Activated CD8-positive, alpha-beta T cell treated with anti-CD3 and anti-CD28 coated beads for 36 hours (primary cell): ENCODE results near the gene GALNT14. TPM values are rescaled to one million over a fixed set of nuclear protein-coding genes. Genes with fewer than 3 reads are reported as not detected.

ENCODE experiments used
- ATAC-seq: fragments of 200-7000 bp; cut with Tn5 transposase; one replicate; pipeline ENCODE4 v1.10.0; 2021; ENCODE audit warnings: mild to moderate bottlenecking, moderate library complexity
- CTCF ChIA-PET: fragments of 350-600 bp; sonication (Branson Sonifier 250); formaldehyde crosslinking; loops from one replicate; lab custom pipeline; 2021; ENCODE audit warnings: antibody characterized with exemption; lab: Charles Lee
- POLR2A ChIA-PET: fragments of 350-600 bp; sonication (Branson Sonifier 250); formaldehyde crosslinking; loops from one replicate; lab custom pipeline; 2021; ENCODE audit warnings: antibody characterized with exemption; lab: Charles Lee
- DNase-seq: peaks from one replicate; pipeline ENCODE4 v3.0.0-alpha.2; 2020
- H3K27ac Mint-ChIP-seq: one replicate; pipeline ENCODE4 v1.8.0; 2021; ENCODE audit warnings: mild to moderate bottlenecking, mixed read lengths
- H3K27me3 Mint-ChIP-seq: one replicate; pipeline ENCODE4 v1.8.0; 2021; ENCODE audit warnings: mixed read lengths
- H3K36me3 Mint-ChIP-seq: one replicate; pipeline ENCODE4 v1.8.0; 2021; ENCODE audit warnings: low read depth, mixed read lengths
- H3K4me1 Mint-ChIP-seq: one replicate; pipeline ENCODE4 v1.8.0; 2021; ENCODE audit warnings: low read depth, mixed read lengths
- H3K4me3 Mint-ChIP-seq: one replicate; pipeline ENCODE4 v1.8.0; 2021; ENCODE audit warnings: mild to moderate bottlenecking, moderate library complexity, mixed read lengths
- H3K9me3 Mint-ChIP-seq: one replicate; pipeline ENCODE4 v1.8.0; 2021; ENCODE audit warnings: mixed read lengths
- CTCF ChIP-seq: fragments of 200-600 bp; IDR thresholded peaks from one replicate; pipeline ENCODE4 v1.8.0; 2022; ENCODE audit warnings: antibody characterized with exemption, mild to moderate bottlenecking
- intact Hi-C: fragments of 100-400 bp; cut with micrococcal nuclease; formaldehyde crosslinking; loops from one replicate; pipeline ENCODE4 v1.10.0; 2022
- total RNA-seq, 2 experiments: library from RNA; stranded (reverse); gene quantifications; one replicate each; pipeline ENCODE4 v1.2.3, GENCODE V29; 2021

Gene GALNT14
- total RNA-seq, 2 experiments from 2014 or later = 1.1 to 1.9 TPM

GRCh38 chr2:30871440-30871839, 266.8 kb downstream of the GALNT14 start:
- Mint-ChIP-seq H3K36me3 (no peaks in the 10 kb centered on the region), H3K4me1 (no peaks in the 10 kb centered on the region), H3K9me3 (peaks cover 3% of the 10 kb centered on the region), H3K27ac (no peak overlapping the region), H3K27me3 (peaks cover 14% of the 10 kb centered on the region), H3K4me3 (no peak overlapping the region)
- TF ChIP-seq CTCF = no peak
- intact Hi-C loops = no loop called here
- POLR2A ChIA-PET = no interaction called here
- ATAC-seq = no peak
- CTCF ChIA-PET = interaction anchor here (1.5 kb wide), 1 partner anchor 9 kb away, joined by 11 read pairs; no protein-coding TSS in a partner anchor
- no peak for DNase-seq

GRCh38 chr2:30869988-30870387, 268.3 kb downstream of the GALNT14 start:
- Mint-ChIP-seq H3K27ac (no peak overlapping the region), H3K9me3 (peaks cover 3% of the 10 kb centered on the region), H3K4me3 (no peak overlapping the region), H3K36me3 (no peaks in the 10 kb centered on the region), H3K4me1 (no peaks in the 10 kb centered on the region), H3K27me3 (peaks cover 9% of the 10 kb centered on the region)
- ATAC-seq (no peak), DNase-seq (no peak)
- ChIA-PET POLR2A (no interaction called here), CTCF (no interaction called here)
- intact Hi-C loops = loop anchor here (10.0 kb wide), 1 partner anchor 465 kb away; no protein-coding TSS in a partner anchor
- no peak for TF ChIP-seq CTCF

- Mint-ChIP-seq H3K4me1 (no peaks in the 10 kb centered on the region), H3K27me3 (peaks cover 9% of the 10 kb centered on the region), H3K4me3 (no peak overlapping the region), H3K36me3 (no peaks in the 10 kb centered on the region), H3K9me3 (no peaks in the 10 kb centered on the region), H3K27ac (no peak overlapping the region)
- DNase-seq (no peak), ATAC-seq (no peak)
- CTCF ChIA-PET = interaction anchor here (1.1 to 7.6 kb wide), 2 partner anchors 9 to 154 kb away, joined by 3 to 101 read pairs; no protein-coding TSS in a partner anchor
- intact Hi-C loops = loop anchor here (10.0 kb wide), 1 partner anchor 467 kb away; no protein-coding TSS in a partner anchor
- TF ChIP-seq CTCF = no peak
- POLR2A ChIA-PET = no interaction called here
Observed at GRCh38 chr2:30867385-30867784, 270.9 kb downstream of the GALNT14 start.

- DNase-seq = no peak
- TF ChIP-seq CTCF = no peak
- Mint-ChIP-seq H3K4me3 (no peak overlapping the region), H3K36me3 (no peaks in the 10 kb centered on the region), H3K27me3 (peaks cover 9% of the 10 kb centered on the region), H3K9me3 (no peaks in the 10 kb centered on the region), H3K27ac (no peak overlapping the region), H3K4me1 (no peaks in the 10 kb centered on the region)
- ChIA-PET POLR2A (no interaction called here), CTCF (interaction anchor here (0.8 to 7.6 kb wide), 3 partner anchors 9 to 154 kb away, joined by 3 to 101 read pairs (median 3); no protein-coding TSS in a partner anchor)
- intact Hi-C loops = loop anchor here (10.0 kb wide), 1 partner anchor 468 kb away; no protein-coding TSS in a partner anchor
- ATAC-seq = no peak
Observed at GRCh38 chr2:30866974-30867373, 271.3 kb downstream of the GALNT14 start.

- H3K4me3 Mint-ChIP-seq = no peak overlapping the region
- intact Hi-C loops = loop anchor here (10.0 kb wide), 1 partner anchor 469 kb away; no protein-coding TSS in a partner anchor
- CTCF ChIA-PET = interaction anchor here (0.8 to 7.6 kb wide), 6 partner anchors 10 to 701 kb away, joined by 3 to 101 read pairs (median 3); no protein-coding TSS in a partner anchor
- H3K4me1 Mint-ChIP-seq = no peaks in the 10 kb centered on the region
- no peak for TF ChIP-seq CTCF
- H3K27ac Mint-ChIP-seq = no peak overlapping the region
- no peaks in the 10 kb centered on the region for H3K9me3 Mint-ChIP-seq
- POLR2A ChIA-PET = no interaction called here
- ATAC-seq = no peak
- no peak for DNase-seq
- no peaks in the 10 kb centered on the region for H3K36me3 Mint-ChIP-seq
- H3K27me3 Mint-ChIP-seq = peaks cover 5% of the 10 kb centered on the region
Observed at GRCh38 chr2:30865892-30866681, 272.2 kb downstream of the GALNT14 start.
